Activated CD4-positive, alpha-beta T cell treated with anti-CD3 and anti-CD28 coated beads, Interleukin-2, amount 10 ng/mL, durations not matched to agents 24 days and 14 days (primary cell): ENCODE measurements around the gene VWF. TPM values are rescaled to one million over a fixed set of nuclear protein-coding genes. Genes with fewer than 3 reads are reported as not detected.

Source experiments
- DNase-seq: peaks from one replicate; pipeline ENCODE4 v3.0.0; 2022
- H3K27ac Mint-ChIP-seq: one replicate; pipeline ENCODE4 v1.8.0; 2022; ENCODE audit warnings: mild to moderate bottlenecking, mixed read lengths
- H3K27me3 Mint-ChIP-seq: one replicate; pipeline ENCODE4 v1.8.0; 2022; ENCODE audit warnings: mixed read lengths
- H3K36me3 Mint-ChIP-seq: one replicate; pipeline ENCODE4 v1.8.0; 2022; ENCODE audit warnings: low read depth, mild to moderate bottlenecking, mixed read lengths
- H3K4me1 Mint-ChIP-seq: one replicate; pipeline ENCODE4 v1.8.0; 2021; ENCODE audit warnings: mixed read lengths
- H3K4me3 Mint-ChIP-seq: one replicate; pipeline ENCODE4 v1.8.0; 2022; ENCODE audit warnings: mild to moderate bottlenecking, moderate library complexity, mixed read lengths
- H3K9me3 Mint-ChIP-seq: one replicate; pipeline ENCODE4 v1.8.0; 2021; ENCODE audit warnings: mixed read lengths
- intact Hi-C: fragments of 100-400 bp; cut with micrococcal nuclease; formaldehyde crosslinking; loops from one replicate; pipeline ENCODE4 v1.15.1; 2023
- total RNA-seq: library from RNA; stranded (reverse); gene quantifications from 2 replicates; pipeline ENCODE4 v1.2.3, GENCODE V29; 2022

Gene VWF
- total RNA-seq, 1 donor from 2014 or later, result not detected

GRCh38 chr12:5967645-5968415 is 156.6 kb downstream of the VWF start:
- intact Hi-C loops, result loop anchor here (5.0 kb wide), 1 partner anchor 69 kb away; no protein-coding TSS in a partner anchor
- DNase-seq, result no peak
- Mint-ChIP-seq H3K9me3 (no peaks in the 10 kb centered on the region), H3K27ac (no peak overlapping the region), H3K36me3 (no peaks in the 10 kb centered on the region), H3K4me1 (no peaks in the 10 kb centered on the region), H3K27me3 (peaks cover 7% of the 10 kb centered on the region), H3K4me3 (no peak overlapping the region)

GRCh38 chr12:5966486-5967095 is 157.9 kb downstream of the VWF start:
- DNase-seq, result no peak
- H3K4me1 Mint-ChIP-seq, result no peaks in the 10 kb centered on the region
- intact Hi-C loops, result loop anchor here (5.0 kb wide), 1 partner anchor 71 kb away; no protein-coding TSS in a partner anchor
- no peaks in the 10 kb centered on the region for H3K36me3 Mint-ChIP-seq
- no peaks in the 10 kb centered on the region for H3K9me3 Mint-ChIP-seq
- H3K4me3 Mint-ChIP-seq, result no peak overlapping the region
- H3K27ac Mint-ChIP-seq, result no peak overlapping the region
- peaks cover 7% of the 10 kb centered on the region for H3K27me3 Mint-ChIP-seq

GRCh38 chr12:5965950-5966383 is 158.5 kb downstream of the VWF start:
- no peak overlapping the region for H3K27ac Mint-ChIP-seq
- H3K27me3 Mint-ChIP-seq, result peaks cover 10% of the 10 kb centered on the region
- no peaks in the 10 kb centered on the region for H3K36me3 Mint-ChIP-seq
- no peaks in the 10 kb centered on the region for H3K4me1 Mint-ChIP-seq
- peak; percentile 81 for DNase-seq
- no peaks in the 10 kb centered on the region for H3K9me3 Mint-ChIP-seq
- intact Hi-C loops, result loop anchor here (5.0 kb wide), 1 partner anchor 71 kb away; no protein-coding TSS in a partner anchor
- H3K4me3 Mint-ChIP-seq, result no peak overlapping the region

GRCh38 chr12:5964913-5965900 is 159.3 kb downstream of the VWF start:
- intact Hi-C loops, result loop anchor here (5.0 kb wide), 1 partner anchor 72 kb away; no protein-coding TSS in a partner anchor
- Mint-ChIP-seq H3K27ac (no peak overlapping the region), H3K36me3 (no peaks in the 10 kb centered on the region)

GRCh38 chr12:5963515-5963914 is 161.0 kb downstream of the VWF start:
- no peak for DNase-seq
- Mint-ChIP-seq H3K36me3 (no peaks in the 10 kb centered on the region), H3K4me1 (no peaks in the 10 kb centered on the region), H3K27me3 (peaks cover 16% of the 10 kb centered on the region), H3K27ac (no peak overlapping the region), H3K9me3 (no peaks in the 10 kb centered on the region), H3K4me3 (no peak overlapping the region)
- intact Hi-C loops, result no loop called here

More at GRCh38 chr12:5964913-5965900, 159.3 kb downstream of the VWF start:
- no peak for DNase-seq
- no peaks in the 10 kb centered on the region for H3K9me3 Mint-ChIP-seq
- no peak overlapping the region for H3K4me3 Mint-ChIP-seq
- peaks cover 14% of the 10 kb centered on the region for H3K27me3 Mint-ChIP-seq
- no peaks in the 10 kb centered on the region for H3K4me1 Mint-ChIP-seq

GRCh38 chr12:5960783-5961182 is 163.7 kb downstream of the VWF start:
- intact Hi-C loops, result no loop called here
- Mint-ChIP-seq H3K27ac (no peak overlapping the region), H3K9me3 (no peaks in the 10 kb centered on the region), H3K27me3 (peaks cover 24% of the 10 kb centered on the region), H3K4me3 (no peak overlapping the region), H3K36me3 (no peaks in the 10 kb centered on the region), H3K4me1 (no peaks in the 10 kb centered on the region)
- DNase-seq, result no peak

DNA sequence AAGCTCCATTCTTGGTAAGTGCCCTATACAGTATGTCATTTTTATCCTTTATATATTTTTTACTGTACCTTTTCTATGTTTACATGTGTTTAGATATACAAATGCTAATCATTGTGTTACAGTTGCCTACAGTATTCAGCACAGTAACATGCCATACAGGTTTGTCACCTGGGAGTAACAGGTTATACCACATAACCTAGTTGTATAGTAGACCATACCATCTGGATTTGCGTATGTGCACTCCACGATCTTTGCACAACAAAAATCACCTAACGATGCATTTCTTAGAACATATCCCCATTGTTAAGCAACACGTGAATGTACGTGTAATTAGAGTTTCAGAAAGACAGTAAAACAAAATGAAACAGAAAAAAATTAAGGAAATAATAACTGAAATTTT is 167.5 kb downstream of the VWF start:
- no peak overlapping the region for H3K4me3 Mint-ChIP-seq
- no peaks in the 10 kb centered on the region for H3K4me1 Mint-ChIP-seq
- DNase-seq, result no peak
- peaks cover 24% of the 10 kb centered on the region for H3K27me3 Mint-ChIP-seq
- no peak overlapping the region for H3K27ac Mint-ChIP-seq
- no peaks in the 10 kb centered on the region for H3K9me3 Mint-ChIP-seq
- no peaks in the 10 kb centered on the region for H3K36me3 Mint-ChIP-seq
- intact Hi-C loops, result no loop called here

- intact Hi-C loops, result no loop called here
- Mint-ChIP-seq H3K27ac (no peak overlapping the region), H3K27me3 (peaks cover 26% of the 10 kb centered on the region), H3K9me3 (no peaks in the 10 kb centered on the region), H3K4me3 (no peak overlapping the region), H3K36me3 (no peaks in the 10 kb centered on the region), H3K4me1 (no peaks in the 10 kb centered on the region)
- no peak for DNase-seq
Measured at GRCh38 chr12:5954661-5955060, 169.8 kb downstream of the VWF start.

GRCh38 chr12:5953835-5954586 is 170.5 kb downstream of the VWF start:
- H3K4me1 Mint-ChIP-seq, result no peaks in the 10 kb centered on the region
- intact Hi-C loops, result no loop called here
- H3K9me3 Mint-ChIP-seq, result no peaks in the 10 kb centered on the region
- DNase-seq, result no peak
- H3K27me3 Mint-ChIP-seq, result peaks cover 28% of the 10 kb centered on the region
- H3K36me3 Mint-ChIP-seq, result no peaks in the 10 kb centered on the region
- no peak overlapping the region for H3K4me3 Mint-ChIP-seq
- no peak overlapping the region for H3K27ac Mint-ChIP-seq

DNA sequence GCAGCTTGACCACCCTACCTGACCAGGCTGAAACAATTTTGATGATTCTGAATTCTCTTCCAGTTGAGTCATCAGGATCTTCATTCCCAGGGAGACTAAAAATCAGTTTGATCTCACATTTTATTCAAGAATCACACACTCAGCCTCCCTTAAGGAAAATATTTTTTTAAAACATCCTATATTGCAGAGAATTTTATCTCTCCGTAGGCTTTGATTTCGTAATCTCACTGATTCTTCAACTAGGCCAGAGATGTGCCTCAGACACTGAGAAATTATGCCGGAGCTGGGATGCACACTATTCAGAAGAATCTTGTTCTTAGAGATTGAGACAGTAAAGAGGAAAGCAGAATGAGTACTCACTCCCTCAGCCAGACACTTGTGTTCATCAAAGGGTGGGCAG is 172.4 kb downstream of the VWF start:
- intact Hi-C loops, result no loop called here
- H3K9me3 Mint-ChIP-seq, result no peaks in the 10 kb centered on the region
- H3K4me3 Mint-ChIP-seq, result no peak overlapping the region
- no peaks in the 10 kb centered on the region for H3K4me1 Mint-ChIP-seq
- H3K27ac Mint-ChIP-seq, result no peak overlapping the region
- H3K36me3 Mint-ChIP-seq, result no peaks in the 10 kb centered on the region
- H3K27me3 Mint-ChIP-seq, result peaks cover 24% of the 10 kb centered on the region
- no peak for DNase-seq

- H3K27ac Mint-ChIP-seq, result no peak overlapping the region
- no peaks in the 10 kb centered on the region for H3K4me1 Mint-ChIP-seq
- no peaks in the 10 kb centered on the region for H3K9me3 Mint-ChIP-seq
- no peaks in the 10 kb centered on the region for H3K36me3 Mint-ChIP-seq
- no peak overlapping the region for H3K4me3 Mint-ChIP-seq
- no peak for DNase-seq
- intact Hi-C loops, result no loop called here
- H3K27me3 Mint-ChIP-seq, result peaks cover 49% of the 10 kb centered on the region
Measured at GRCh38 chr12:5948696-5949095, 175.8 kb downstream of the VWF start.

DNA sequence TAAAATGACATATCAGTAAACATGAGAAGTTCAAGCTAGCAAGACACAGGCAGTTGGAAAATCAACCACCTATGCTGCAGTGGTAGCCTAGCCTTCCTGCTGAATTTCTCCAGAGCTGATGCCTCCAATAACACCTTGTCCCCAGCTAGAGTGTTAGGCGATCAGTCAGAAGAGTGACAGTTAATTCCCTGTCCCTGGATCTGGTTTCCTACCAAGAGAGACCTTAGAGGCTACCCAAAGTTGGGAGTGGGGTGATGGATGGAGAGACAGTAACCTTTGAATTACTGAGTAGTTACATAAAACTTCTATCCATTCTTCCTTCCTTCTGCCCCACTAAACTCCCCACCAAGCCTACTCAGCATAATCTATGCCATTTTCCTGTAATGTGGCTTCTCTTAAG is 177.5 kb downstream of the VWF start:
- Mint-ChIP-seq H3K36me3 (no peaks in the 10 kb centered on the region), H3K4me3 (no peak overlapping the region), H3K27ac (no peak overlapping the region), H3K4me1 (no peaks in the 10 kb centered on the region), H3K27me3 (peaks cover 61% of the 10 kb centered on the region), H3K9me3 (no peaks in the 10 kb centered on the region)
- intact Hi-C loops, result no loop called here
- DNase-seq, result no peak

GRCh38 chr12:5946388-5946787 is 178.1 kb downstream of the VWF start:
- DNase-seq, result no peak

More at GRCh38 chr12:5946388-5946787, 178.1 kb downstream of the VWF start:
- no peaks in the 10 kb centered on the region for H3K4me1 Mint-ChIP-seq
- peaks cover 60% of the 10 kb centered on the region for H3K27me3 Mint-ChIP-seq
- no peaks in the 10 kb centered on the region for H3K9me3 Mint-ChIP-seq
- no peaks in the 10 kb centered on the region for H3K36me3 Mint-ChIP-seq
- no peak overlapping the region for H3K27ac Mint-ChIP-seq
- H3K4me3 Mint-ChIP-seq, result no peak overlapping the region
- intact Hi-C loops, result no loop called here
